H9 (cell line): Measurements from ENCODE around the gene ANKHD1. TPM values are rescaled to one million over a fixed set of nuclear protein-coding genes. Genes with fewer than 3 reads are reported as not detected.
A peak's percentile ranks its signal among the peaks of the same experiment; 100 is the strongest.
"Not testable (repeated sequence)": the region's sequence is repeated elsewhere in the genome, so short reads cannot be mapped to it uniquely, and the experiment has no call there.

Experiments
- DNase-seq: peaks from one replicate; pipeline ENCODE4 v3.0.0-alpha.2; 2017
- H2AFZ ChIP-seq: one replicate; pipeline ENCODE4 v1.6.1; 2013; ENCODE audit warnings: mild to moderate bottlenecking, low read length, control low read depth, moderate library complexity
- H2AK5ac ChIP-seq: 2 replicates; pipeline ENCODE4 v1.6.1; 2013; ENCODE audit warnings: low read length, control low read depth, mixed read lengths; ENCODE audit not compliant: insufficient read length
- H2BK120ac ChIP-seq: one replicate; pipeline ENCODE4 v1.6.1; 2013; ENCODE audit warnings: low read depth, mild to moderate bottlenecking, low read length, control low read depth, inconsistent platforms; ENCODE audit not compliant: poor library complexity, severe bottlenecking
- H2BK12ac ChIP-seq: 2 replicates; pipeline ENCODE4 v1.6.1; 2013; ENCODE audit warnings: low read length, control low read depth, mixed read lengths, low read depth; ENCODE audit not compliant: insufficient read length
- H2BK15ac ChIP-seq: 2 replicates; pipeline ENCODE4 v1.6.1; 2013; ENCODE audit warnings: low read depth, low read length, control low read depth
- H2BK20ac ChIP-seq: one replicate; pipeline ENCODE4 v1.6.1; 2013; ENCODE audit warnings: low read depth, mild to moderate bottlenecking, low read length, control low read depth, inconsistent platforms; ENCODE audit not compliant: poor library complexity, severe bottlenecking
- H2BK5ac ChIP-seq: 2 replicates; pipeline ENCODE4 v1.6.1; 2013; ENCODE audit warnings: low read length, control low read depth, mixed read lengths; ENCODE audit not compliant: insufficient read length
- H3K14ac ChIP-seq: 2 replicates; pipeline ENCODE4 v1.6.1; 2013; ENCODE audit warnings: low read length, control low read depth; ENCODE audit not compliant: insufficient read depth
- H3K18ac ChIP-seq: 2 replicates; pipeline ENCODE4 v1.6.1; 2013; ENCODE audit warnings: low read depth, mild to moderate bottlenecking, mixed read lengths, low read length, control low read depth; ENCODE audit not compliant: insufficient read length
- H3K23ac ChIP-seq: 2 replicates; pipeline ENCODE4 v1.6.1; 2013; ENCODE audit warnings: low read length, control low read depth, mixed read lengths, low read depth; ENCODE audit not compliant: insufficient read length
- H3K23me2 ChIP-seq: 2 replicates; pipeline ENCODE4 v1.6.1; 2013; ENCODE audit warnings: low read depth, mild to moderate bottlenecking, mixed read lengths, low read length, control low read depth; ENCODE audit not compliant: insufficient read length, poor library complexity, severe bottlenecking
- H3K27ac ChIP-seq: 2 replicates; pipeline ENCODE4 v1.5.1; 2013; ENCODE audit warnings: low read length, control low read depth, mixed read lengths, low read depth; ENCODE audit not compliant: insufficient read length
- H3K27me3 ChIP-seq: 2 replicates; pipeline ENCODE4 v1.6.1; 2013; ENCODE audit warnings: low read length, control low read depth, inconsistent platforms; ENCODE audit not compliant: insufficient read depth
- H3K4ac ChIP-seq: 2 replicates; pipeline ENCODE4 v1.6.1; 2013; ENCODE audit warnings: low read depth, mild to moderate bottlenecking, control low read depth, inconsistent platforms, low read length, moderate library complexity
- H3K4me1 ChIP-seq: 2 replicates; pipeline ENCODE4 v1.6.1; 2013; ENCODE audit warnings: low read length, control low read depth, inconsistent platforms; ENCODE audit not compliant: insufficient read depth
- H3K4me2 ChIP-seq: 2 replicates; pipeline ENCODE4 v1.6.1; 2013; ENCODE audit warnings: low read length, control low read depth, mixed read lengths; ENCODE audit not compliant: insufficient read length, insufficient read depth
- H3K56ac ChIP-seq: 2 replicates; pipeline ENCODE4 v1.6.1; 2013; ENCODE audit warnings: low read depth, mild to moderate bottlenecking, mixed read lengths, low read length, control low read depth; ENCODE audit not compliant: insufficient read length
- H3K79me1 ChIP-seq: 2 replicates; pipeline ENCODE4 v1.6.1; 2013; ENCODE audit warnings: low read depth, mild to moderate bottlenecking, moderate library complexity, low read length, control low read depth, inconsistent platforms; ENCODE audit not compliant: insufficient read depth, poor library complexity, severe bottlenecking
- H3K79me2 ChIP-seq: 2 replicates; pipeline ENCODE4 v1.6.1; 2013; ENCODE audit warnings: low read length, control low read depth, inconsistent platforms; ENCODE audit not compliant: insufficient read depth
- H3K9ac ChIP-seq: 2 replicates; pipeline ENCODE4 v1.6.1; 2013; ENCODE audit warnings: low read length, control low read depth, mixed read lengths; ENCODE audit not compliant: insufficient read length; ENCODE audit errors: extremely low read depth
- H3K9me3 ChIP-seq: one replicate; pipeline ENCODE4 v1.6.1; 2013; ENCODE audit warnings: low read depth, low read length, inconsistent platforms; ENCODE audit not compliant: control insufficient read depth
- H3T11ph ChIP-seq: one replicate; pipeline ENCODE4 v1.6.1; 2013; ENCODE audit warnings: mild to moderate bottlenecking, low read length, control low read depth, inconsistent platforms
- H4K20me1 ChIP-seq: one replicate; pipeline ENCODE4 v1.6.1; 2013; ENCODE audit not compliant: control insufficient read depth, insufficient read length, insufficient read depth
- H4K5ac ChIP-seq: 2 replicates; pipeline ENCODE4 v1.6.1; 2013; ENCODE audit warnings: low read depth, mild to moderate bottlenecking, mixed read lengths, low read length, control low read depth; ENCODE audit not compliant: insufficient read length
- H4K8ac ChIP-seq: replicated peaks from 2 replicates; pipeline ENCODE4 v1.6.1; 2013; ENCODE audit warnings: low read length, control low read depth, mixed read lengths, low read depth; ENCODE audit not compliant: insufficient read length
- H4K91ac ChIP-seq: 2 replicates; pipeline ENCODE4 v1.6.1; 2013; ENCODE audit warnings: low read depth, mild to moderate bottlenecking, moderate library complexity, mixed read lengths, low read length, control low read depth; ENCODE audit not compliant: insufficient read length
- H3K27ac Mint-ChIP-seq, 3 experiments: 2 replicates in 2 of 3; 3 replicates in 1 of 3; pipeline ENCODE4 v1.8.0; 2020 to 2021; ENCODE audit warnings: mixed read lengths in 3 of 3, mild to moderate bottlenecking in 1 of 3, moderate library complexity in 1 of 3
- H3K27me3 Mint-ChIP-seq: 2 replicates; pipeline ENCODE4 v1.8.0; 2021; ENCODE audit warnings: low read depth, mild to moderate bottlenecking, moderate library complexity, mixed read lengths
- H3K36me3 Mint-ChIP-seq, 3 experiments: 2 replicates in 2 of 3; 3 replicates in 1 of 3; pipeline ENCODE4 v1.8.0; 2020 to 2021; ENCODE audit warnings: low read depth in 3 of 3, mixed read lengths in 3 of 3; ENCODE audit not compliant: insufficient read depth in 1 of 3
- H3K4me1 Mint-ChIP-seq, 2 experiments: 2 replicates each; pipeline ENCODE4 v1.8.0; 2020; ENCODE audit warnings: mixed read lengths in 2 of 2
- H3K4me3 Mint-ChIP-seq, 2 experiments: 2 replicates in 1 of 2; 3 replicates in 1 of 2; pipeline ENCODE4 v1.8.0; 2020 to 2021; ENCODE audit warnings: mild to moderate bottlenecking in 2 of 2, mixed read lengths in 2 of 2, moderate library complexity in 1 of 2
- H3K9me3 Mint-ChIP-seq, 2 experiments: 2 replicates in 1 of 2; 3 replicates in 1 of 2; pipeline ENCODE4 v1.8.0; 2020; ENCODE audit warnings: mild to moderate bottlenecking in 2 of 2, mixed read lengths in 2 of 2, moderate library complexity in 1 of 2
- WGBS: extraction: QIAGEN DNeasy Blood & Tissue Kit; methylation state at CpG from one replicate; pipeline ENCODE4 v1.1.7; 2013; ENCODE audit warnings: missing lambda C conversion rate, low lambda C conversion rate, mixed read lengths; ENCODE audit not compliant: insufficient read length; ENCODE audit errors: extremely low coverage; 5-methylcytosine and 5-hydroxymethylcytosine counted together
- total RNA-seq: library from RNA; stranded (reverse); gene quantifications from 2 replicates; pipeline ENCODE4 v1.2.1, GENCODE V29; 2021
- TF ChIP-seq, protein P1 (sequence below): fragments of 200-600 bp; sonication (generic); conservative IDR thresholded peaks from 3 replicates; pipeline ENCODE4 v1.8.0; 2021; ENCODE audit warnings: antibody characterized with exemption, mild to moderate bottlenecking

ANKHD1 gene
- total RNA-seq, 1 experiment from 2014 or later: 105 TPM

DNA sequence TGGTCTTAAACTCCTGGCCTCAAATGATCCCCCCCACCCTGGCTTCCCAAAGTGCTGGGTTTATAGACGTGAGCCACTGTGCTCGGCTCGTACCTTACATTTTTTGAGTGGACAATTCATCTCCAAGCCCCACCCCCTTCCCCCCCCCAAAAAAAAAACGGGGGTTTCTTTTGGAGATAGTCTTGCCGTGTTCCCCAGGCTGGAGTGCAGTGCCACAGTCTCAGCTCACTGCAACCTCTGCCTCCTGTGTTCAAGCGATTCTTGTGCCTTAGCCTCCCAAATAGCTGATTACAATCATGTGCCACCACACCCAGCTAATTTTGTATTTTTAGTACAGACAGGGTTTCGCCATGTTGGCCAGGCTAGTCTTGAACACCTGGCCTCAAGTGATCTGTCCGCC, 31.3 kb downstream of the ANKHD1 start:
- Mint-ChIP-seq H3K4me1 (no peaks in the 10 kb centered on the region), H3K27ac (peak overlapping the region in 2 of 3 experiments; percentile 28 to 52; a peak in 3 of 7 replicates), H3K9me3 (peaks cover 0 to 3% of the 10 kb centered on the region in 2 experiments; a peak in 1 of 5 replicates), H3K4me3 (no peak overlapping the region), H3K36me3 (peaks cover 10 to 24% (median 17%) of the 10 kb centered on the region in 3 experiments; a peak in 6 of 7 replicates), H3K27me3 (no peaks in the 10 kb centered on the region)
- Histone ChIP-seq H2BK120ac (no peak overlapping the region), H2BK15ac (no peak overlapping the region), H2BK12ac (no peak overlapping the region), H3T11ph (no peak overlapping the region), H4K8ac (no peak overlapping the region), H2BK20ac (no peak overlapping the region), H4K20me1 (no peaks in the 10 kb centered on the region), H3K23me2 (no peaks in the 10 kb centered on the region), H4K91ac (no peak overlapping the region), H4K5ac (no peak overlapping the region), H3K56ac (no peak overlapping the region), H3K14ac (no peak overlapping the region), H2AFZ (no peak overlapping the region), H2AK5ac (no peak overlapping the region), H3K27ac (no peak overlapping the region), H3K18ac (no peak overlapping the region), H3K9ac (no peak overlapping the region), H2BK5ac (no peak overlapping the region), H3K27me3 (no peaks in the 10 kb centered on the region), H3K4ac (no peak overlapping the region), H3K4me1 (no peaks in the 10 kb centered on the region), H3K9me3 (no peaks in the 10 kb centered on the region), H3K79me1 (no peaks in the 10 kb centered on the region), H3K79me2 (peaks cover 16% of the 10 kb centered on the region; the same call in 1 of the 2 replicates), H3K23ac (no peak overlapping the region), H3K4me2 (no peak overlapping the region)
- no CpG with 5 or more reads among the region's 8 CpGs for WGBS
- TF ChIP-seq, protein P1, sequence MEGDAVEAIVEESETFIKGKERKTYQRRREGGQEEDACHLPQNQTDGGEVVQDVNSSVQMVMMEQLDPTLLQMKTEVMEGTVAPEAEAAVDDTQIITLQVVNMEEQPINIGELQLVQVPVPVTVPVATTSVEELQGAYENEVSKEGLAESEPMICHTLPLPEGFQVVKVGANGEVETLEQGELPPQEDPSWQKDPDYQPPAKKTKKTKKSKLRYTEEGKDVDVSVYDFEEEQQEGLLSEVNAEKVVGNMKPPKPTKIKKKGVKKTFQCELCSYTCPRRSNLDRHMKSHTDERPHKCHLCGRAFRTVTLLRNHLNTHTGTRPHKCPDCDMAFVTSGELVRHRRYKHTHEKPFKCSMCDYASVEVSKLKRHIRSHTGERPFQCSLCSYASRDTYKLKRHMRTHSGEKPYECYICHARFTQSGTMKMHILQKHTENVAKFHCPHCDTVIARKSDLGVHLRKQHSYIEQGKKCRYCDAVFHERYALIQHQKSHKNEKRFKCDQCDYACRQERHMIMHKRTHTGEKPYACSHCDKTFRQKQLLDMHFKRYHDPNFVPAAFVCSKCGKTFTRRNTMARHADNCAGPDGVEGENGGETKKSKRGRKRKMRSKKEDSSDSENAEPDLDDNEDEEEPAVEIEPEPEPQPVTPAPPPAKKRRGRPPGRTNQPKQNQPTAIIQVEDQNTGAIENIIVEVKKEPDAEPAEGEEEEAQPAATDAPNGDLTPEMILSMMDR: no peak
- DNase-seq: no peak

DNA sequence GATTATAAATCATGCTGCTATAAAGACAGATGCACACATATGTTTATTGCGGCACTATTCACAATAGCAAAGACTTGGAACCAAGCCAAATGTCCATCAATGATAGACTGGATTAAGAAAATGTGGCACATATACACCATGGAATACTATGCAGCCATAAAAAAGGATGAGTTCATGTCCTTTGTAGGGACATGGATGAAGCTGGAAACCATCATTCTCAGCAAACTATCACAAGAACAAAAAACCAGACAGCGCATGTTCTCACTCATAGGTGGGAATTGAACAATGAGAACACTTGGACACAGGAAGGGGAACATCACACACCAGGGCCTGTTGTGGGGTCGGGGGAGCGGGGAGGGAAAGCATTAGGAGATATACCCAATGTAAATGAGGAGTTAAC, 55.7 kb downstream of the ANKHD1 start:
- not testable (repeated sequence) for H3K4ac ChIP-seq, H3K79me1 ChIP-seq, H2AK5ac ChIP-seq, H3K23me2 ChIP-seq, H2BK5ac ChIP-seq, H3K23ac ChIP-seq, H3K27me3 ChIP-seq, H3T11ph ChIP-seq, H4K20me1 ChIP-seq, H3K27ac Mint-ChIP-seq, H3K4me3 Mint-ChIP-seq, H3K56ac ChIP-seq, H3K4me2 ChIP-seq, H3K79me2 ChIP-seq, H4K8ac ChIP-seq, H3K27me3 Mint-ChIP-seq, H2BK12ac ChIP-seq, H2AFZ ChIP-seq, H3K18ac ChIP-seq, H3K14ac ChIP-seq, H3K4me1 Mint-ChIP-seq, H3K27ac ChIP-seq, H3K9me3 ChIP-seq, H4K91ac ChIP-seq, H2BK15ac ChIP-seq, H3K9ac ChIP-seq, H4K5ac ChIP-seq, H2BK120ac ChIP-seq, H3K4me1 ChIP-seq, H2BK20ac ChIP-seq, DNase-seq
- whole genome bisulfite sequencing: no CpG with 5 or more reads among the region's 4 CpGs
- H3K9me3 Mint-ChIP-seq: peaks cover 20 to 22% of the 10 kb centered on the region in 2 experiments
- peaks cover 45 to 71% (median 54%) of the 10 kb centered on the region in 3 experiments for H3K36me3 Mint-ChIP-seq
